HG02798 (cell line): Measurements from ENCODE around the gene REEP2.
A peak's percentile ranks its signal among the peaks of the same experiment; 100 is the strongest.

Source experiments
- ATAC-seq: cut with Tn5 transposase; IDR thresholded peaks from one replicate; pipeline ENCODE4 v1.9.1; 2021; ENCODE audit warnings: mild to moderate bottlenecking; ENCODE audit not compliant: unreplicated experiment, poor library complexity

The REEP2 gene

DNA sequence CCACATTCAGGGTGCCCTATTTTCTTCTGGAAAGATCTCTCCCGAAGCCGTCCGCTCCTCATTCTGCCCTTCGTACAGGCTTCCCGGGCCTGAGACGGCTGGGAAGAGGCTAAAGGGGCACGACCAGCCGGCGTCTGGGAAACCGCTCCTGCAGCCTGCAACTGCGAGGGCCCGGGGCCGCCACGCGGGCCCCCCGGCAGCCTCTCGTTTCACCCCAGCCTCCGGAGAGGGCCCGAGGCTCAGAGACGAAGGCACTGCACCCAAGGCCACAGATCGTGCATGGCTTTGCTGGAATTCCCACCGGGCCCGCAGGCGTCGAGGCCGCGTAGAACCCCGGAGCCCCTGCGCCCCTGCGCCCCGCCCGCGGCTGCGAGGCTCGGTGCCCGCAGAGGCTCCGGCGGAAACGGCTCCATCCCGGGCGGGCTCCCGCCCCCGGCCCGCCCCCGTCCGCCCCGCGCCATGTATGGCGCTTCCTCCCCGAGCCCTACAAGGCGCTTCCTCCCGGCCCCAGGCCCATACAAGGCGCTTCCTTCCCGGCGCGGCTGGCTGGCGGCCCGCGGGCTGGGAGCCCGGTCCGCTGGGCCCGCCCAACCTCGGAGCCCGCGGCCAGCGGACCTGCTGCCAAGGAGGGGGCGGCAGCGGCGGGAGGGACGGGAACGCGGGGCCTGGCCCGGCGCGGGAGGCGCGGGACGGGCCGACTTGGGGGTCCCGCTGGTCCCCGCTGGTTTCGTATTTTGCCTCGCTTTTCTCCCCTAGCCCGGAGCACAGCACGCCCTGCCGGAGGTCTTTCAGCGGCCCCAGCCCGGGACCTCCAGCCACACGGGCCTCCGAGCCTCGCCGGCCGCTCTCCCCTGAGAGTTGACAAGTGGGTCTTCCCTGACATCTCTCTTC, 53.1 kb downstream of the REEP2 start:
- ATAC-seq: peak; percentile 98

DNA sequence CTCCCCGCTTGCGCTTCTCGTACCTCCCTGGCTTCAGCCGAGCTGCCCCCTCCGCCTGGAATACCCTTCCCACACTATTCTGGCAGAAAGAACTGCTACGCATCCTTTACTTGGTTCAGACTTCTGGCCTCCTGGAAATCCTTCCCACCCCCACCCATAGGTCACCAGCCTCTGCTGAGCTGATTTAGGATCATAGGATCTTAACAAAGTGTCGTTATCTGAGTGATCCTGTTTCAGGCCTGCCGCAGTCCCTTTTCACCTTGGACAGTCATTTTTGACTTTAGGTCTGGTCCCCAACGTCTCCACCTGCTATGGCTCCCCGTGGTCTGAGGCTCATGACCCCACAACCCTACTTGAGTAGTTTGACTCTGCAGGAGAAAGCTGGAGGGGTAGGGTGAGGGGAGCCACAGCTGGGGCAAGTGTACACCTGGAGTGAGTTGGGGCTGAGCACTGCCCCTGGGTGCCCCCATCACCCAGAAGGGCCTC, 53.7 kb downstream of the REEP2 start:
- ATAC-seq: no peak

DNA sequence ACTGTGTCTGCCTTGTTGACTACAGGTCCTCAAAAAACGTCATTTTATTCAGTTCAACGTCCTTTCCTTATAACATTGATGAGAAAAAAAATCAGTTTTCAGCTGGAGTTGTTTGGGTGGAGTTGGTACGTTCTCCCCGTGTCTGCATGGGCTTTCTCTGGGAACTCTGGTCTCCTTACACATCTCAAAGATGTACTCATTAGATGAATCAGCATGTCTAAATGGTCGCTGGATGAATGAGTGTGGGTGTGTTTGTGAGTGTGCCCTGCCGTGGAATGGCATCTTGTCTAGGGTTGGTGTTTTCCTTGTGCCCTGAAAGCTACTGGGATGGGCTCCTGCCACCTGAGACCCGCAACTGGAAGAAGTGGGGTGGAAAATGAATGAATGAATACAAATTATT, 56.5 kb downstream of the REEP2 start:
- no peak for ATAC-seq
